ENCODE data around the gene CBLN3. TPM values are rescaled to one million over a fixed set of nuclear protein-coding genes. Genes with fewer than 3 reads are reported as not detected.

The CBLN3 gene
- total RNA-seq, 1 donor from 2014 or later = under 0.01 TPM

GRCh38 chr14:24384169-24384568 lies 45.3 kb downstream of the CBLN3 start:
- Histone ChIP-seq H3K4me1 (ENCODE audit: control insufficient read depth in 3 of 3, insufficient read depth in 3 of 3, low read length in 3 of 3) (no peaks in the 10 kb centered on the region), H3K4me3 (ENCODE audit: low read length in 3 of 3) (no peak overlapping the region), H3K36me3 (ENCODE audit: control insufficient read depth in 3 of 3, insufficient read depth in 3 of 3, low read length in 3 of 3) (no peaks in the 10 kb centered on the region), H3K27ac (ENCODE audit: low read depth, low read length) (no peak overlapping the region), H3K9me3 (ENCODE audit: control insufficient read depth in 3 of 3, low read length in 3 of 3) (no peaks in the 10 kb centered on the region), H3K27me3 (ENCODE audit: control insufficient read depth in 3 of 3, insufficient read depth in 3 of 3, low read length in 3 of 3) (peaks cover 0 to 7% (median 7%) of the 10 kb centered on the region in 3 donors), H3K9ac (ENCODE audit: low read depth in 1 of 3, low read length in 3 of 3) (no peak overlapping the region)

DNA sequence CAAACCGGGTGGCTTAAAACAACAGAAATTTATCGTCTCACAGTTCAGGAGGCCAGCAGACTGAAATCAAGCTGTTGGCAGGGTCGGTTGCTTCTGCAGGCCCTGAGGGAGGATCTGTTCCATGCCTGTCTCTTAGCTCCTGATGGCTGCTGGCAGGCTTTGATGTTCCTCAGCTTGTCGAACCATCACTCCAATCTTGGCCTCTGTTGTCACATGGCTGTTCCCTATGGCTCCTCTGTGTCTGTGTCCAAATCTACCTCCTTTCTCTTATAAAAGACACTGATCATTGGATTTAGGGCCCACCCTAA lies 47.5 kb downstream of the CBLN3 start:
- H3K9ac ChIP-seq (ENCODE audit: low read depth in 1 of 3, low read length in 3 of 3) = no peak overlapping the region
- H3K36me3 ChIP-seq (ENCODE audit: control insufficient read depth in 3 of 3, insufficient read depth in 3 of 3, low read length in 3 of 3) = no peaks in the 10 kb centered on the region
- H3K27ac ChIP-seq (ENCODE audit: low read depth, low read length) = no peak overlapping the region
- H3K4me3 ChIP-seq (ENCODE audit: low read length in 3 of 3) = no peak overlapping the region
- no peaks in the 10 kb centered on the region for H3K9me3 ChIP-seq (ENCODE audit: control insufficient read depth in 3 of 3, low read length in 3 of 3)
- H3K4me1 ChIP-seq (ENCODE audit: control insufficient read depth in 3 of 3, insufficient read depth in 3 of 3, low read length in 3 of 3) = no peaks in the 10 kb centered on the region
- H3K27me3 ChIP-seq (ENCODE audit: control insufficient read depth in 3 of 3, insufficient read depth in 3 of 3, low read length in 3 of 3) = peaks cover 0 to 3% (median 0%) of the 10 kb centered on the region in 3 donors

DNA sequence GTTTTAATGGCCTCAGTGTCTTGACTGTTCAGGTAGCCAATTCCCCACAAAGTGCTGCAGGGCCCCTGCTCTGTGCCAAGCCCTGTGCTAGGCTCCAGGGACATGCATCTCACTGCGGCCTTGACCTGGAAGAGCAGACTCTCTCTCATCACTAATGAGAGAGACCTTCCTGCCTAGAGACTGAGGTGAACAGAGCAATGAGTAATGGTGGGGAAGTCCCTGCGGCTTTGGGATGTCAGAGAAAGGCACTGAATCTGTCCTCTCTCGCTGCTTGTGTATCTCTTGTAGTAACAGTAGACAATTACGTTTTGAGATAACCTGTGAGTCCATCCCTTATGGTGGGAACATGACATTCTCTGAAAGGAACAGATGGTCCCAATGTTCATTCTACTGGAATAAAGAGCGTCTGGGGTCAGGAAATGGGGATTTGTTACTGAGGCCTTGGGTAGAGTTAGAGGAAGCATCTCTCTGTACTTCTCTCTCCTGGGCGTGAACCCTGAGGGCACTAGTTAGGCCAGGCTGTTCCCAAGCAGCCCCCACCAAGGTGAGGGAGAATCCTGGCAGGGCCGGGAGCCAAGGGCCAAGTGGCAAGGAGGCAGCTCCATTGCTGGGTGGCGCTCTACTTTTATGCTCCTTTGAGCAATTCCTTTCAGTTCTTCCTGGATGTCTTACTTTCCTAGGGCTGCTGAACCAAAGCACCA lies 48.0 kb downstream of the CBLN3 start:
- H3K36me3 ChIP-seq (ENCODE audit: control insufficient read depth in 3 of 3, insufficient read depth in 3 of 3, low read length in 3 of 3) = peaks cover 0 to 3% (median 0%) of the 10 kb centered on the region in 3 donors
- no peak overlapping the region for H3K27ac ChIP-seq (ENCODE audit: low read depth, low read length)
- no peak overlapping the region for H3K4me3 ChIP-seq (ENCODE audit: low read length in 3 of 3)
- H3K9ac ChIP-seq (ENCODE audit: low read depth in 1 of 3, low read length in 3 of 3) = no peak overlapping the region
- H3K9me3 ChIP-seq (ENCODE audit: control insufficient read depth in 3 of 3, low read length in 3 of 3) = no peaks in the 10 kb centered on the region
- H3K4me1 ChIP-seq (ENCODE audit: control insufficient read depth in 3 of 3, insufficient read depth in 3 of 3, low read length in 3 of 3) = no peaks in the 10 kb centered on the region
- H3K27me3 ChIP-seq (ENCODE audit: control insufficient read depth in 3 of 3, insufficient read depth in 3 of 3, low read length in 3 of 3) = peaks cover 0 to 3% (median 0%) of the 10 kb centered on the region in 3 donors

DNA sequence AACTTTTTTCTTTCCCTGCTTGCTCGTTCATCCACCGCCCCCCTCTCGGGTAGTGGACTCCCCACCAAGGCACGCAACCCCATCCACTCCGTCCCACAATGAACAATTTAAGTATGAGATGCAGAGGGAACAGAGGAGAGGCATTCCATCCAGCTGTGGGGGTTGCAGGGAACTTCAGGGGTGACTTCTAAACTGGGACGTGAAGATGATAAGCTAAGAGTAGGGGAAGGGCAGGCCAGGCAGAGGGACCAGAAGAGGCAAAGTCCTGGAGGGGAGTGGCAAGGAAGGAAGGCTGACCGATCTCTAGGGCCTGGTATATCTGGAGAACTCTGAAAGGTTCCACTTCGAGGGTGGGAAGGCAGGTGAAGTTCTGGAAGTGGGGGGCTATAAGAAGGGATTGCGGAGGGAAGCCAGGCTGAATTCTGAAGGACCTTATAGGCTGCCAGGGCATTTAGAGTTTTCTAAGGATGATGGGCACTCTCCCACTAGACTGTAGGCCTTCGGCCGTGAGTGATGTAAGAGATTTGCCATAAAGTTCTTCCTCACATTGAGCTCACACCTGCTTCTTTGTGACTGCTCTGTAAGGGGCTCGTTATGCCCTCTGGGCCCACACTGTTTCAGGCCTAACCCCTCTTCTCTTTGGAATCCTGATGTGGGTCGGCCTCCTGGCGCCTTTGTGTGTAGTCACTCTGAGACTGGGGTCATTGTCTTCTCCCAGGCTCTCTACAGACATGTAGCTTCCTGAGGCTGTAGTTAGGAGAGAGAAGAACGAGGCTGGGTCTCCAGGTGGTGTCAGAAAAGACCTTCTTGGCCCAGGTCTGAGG lies 49.3 kb downstream of the CBLN3 start:
- Histone ChIP-seq H3K36me3 (ENCODE audit: control insufficient read depth in 3 of 3, insufficient read depth in 3 of 3, low read length in 3 of 3) (peaks cover 0 to 3% (median 0%) of the 10 kb centered on the region in 3 donors), H3K4me3 (ENCODE audit: low read length in 3 of 3) (no peak overlapping the region), H3K9me3 (ENCODE audit: control insufficient read depth in 3 of 3, low read length in 3 of 3) (no peaks in the 10 kb centered on the region), H3K4me1 (ENCODE audit: control insufficient read depth in 3 of 3, insufficient read depth in 3 of 3, low read length in 3 of 3) (no peaks in the 10 kb centered on the region), H3K27ac (ENCODE audit: low read depth, low read length) (no peak overlapping the region), H3K27me3 (ENCODE audit: control insufficient read depth in 3 of 3, insufficient read depth in 3 of 3, low read length in 3 of 3) (peaks cover 0 to 6% (median 3%) of the 10 kb centered on the region in 3 donors), H3K9ac (ENCODE audit: low read depth in 1 of 3, low read length in 3 of 3) (no peak overlapping the region)

GRCh38 chr14:24378981-24379906 lies 50.2 kb downstream of the CBLN3 start:
- Histone ChIP-seq H3K4me1 (ENCODE audit: control insufficient read depth in 3 of 3, insufficient read depth in 3 of 3, low read length in 3 of 3) (no peaks in the 10 kb centered on the region), H3K27ac (ENCODE audit: low read depth, low read length) (no peak overlapping the region), H3K27me3 (ENCODE audit: control insufficient read depth in 3 of 3, insufficient read depth in 3 of 3, low read length in 3 of 3) (peaks cover 0 to 8% (median 3%) of the 10 kb centered on the region in 3 donors)

GRCh38 chr14:24378327-24378726 lies 51.1 kb downstream of the CBLN3 start:
- H3K9me3 ChIP-seq (ENCODE audit: control insufficient read depth in 3 of 3, low read length in 3 of 3) = no peaks in the 10 kb centered on the region
- peaks cover 0 to 3% (median 0%) of the 10 kb centered on the region in 3 donors for H3K36me3 ChIP-seq (ENCODE audit: control insufficient read depth in 3 of 3, insufficient read depth in 3 of 3, low read length in 3 of 3)
- no peaks in the 10 kb centered on the region for H3K4me1 ChIP-seq (ENCODE audit: control insufficient read depth in 3 of 3, insufficient read depth in 3 of 3, low read length in 3 of 3)
- peaks cover 0 to 8% (median 0%) of the 10 kb centered on the region in 3 donors for H3K27me3 ChIP-seq (ENCODE audit: control insufficient read depth in 3 of 3, insufficient read depth in 3 of 3, low read length in 3 of 3)
- no peak overlapping the region for H3K27ac ChIP-seq (ENCODE audit: low read depth, low read length)
- H3K4me3 ChIP-seq (ENCODE audit: low read length in 3 of 3) = no peak overlapping the region
- no peak overlapping the region for H3K9ac ChIP-seq (ENCODE audit: low read depth in 1 of 3, low read length in 3 of 3)

More at GRCh38 chr14:24378981-24379906, 50.2 kb downstream of the CBLN3 start:
- Histone ChIP-seq H3K9ac (ENCODE audit: low read depth in 1 of 3, low read length in 3 of 3) (no peak overlapping the region), H3K9me3 (ENCODE audit: control insufficient read depth in 3 of 3, low read length in 3 of 3) (no peaks in the 10 kb centered on the region), H3K36me3 (ENCODE audit: control insufficient read depth in 3 of 3, insufficient read depth in 3 of 3, low read length in 3 of 3) (peaks cover 0 to 3% (median 0%) of the 10 kb centered on the region in 3 donors), H3K4me3 (ENCODE audit: low read length in 3 of 3) (no peak overlapping the region)

DNA sequence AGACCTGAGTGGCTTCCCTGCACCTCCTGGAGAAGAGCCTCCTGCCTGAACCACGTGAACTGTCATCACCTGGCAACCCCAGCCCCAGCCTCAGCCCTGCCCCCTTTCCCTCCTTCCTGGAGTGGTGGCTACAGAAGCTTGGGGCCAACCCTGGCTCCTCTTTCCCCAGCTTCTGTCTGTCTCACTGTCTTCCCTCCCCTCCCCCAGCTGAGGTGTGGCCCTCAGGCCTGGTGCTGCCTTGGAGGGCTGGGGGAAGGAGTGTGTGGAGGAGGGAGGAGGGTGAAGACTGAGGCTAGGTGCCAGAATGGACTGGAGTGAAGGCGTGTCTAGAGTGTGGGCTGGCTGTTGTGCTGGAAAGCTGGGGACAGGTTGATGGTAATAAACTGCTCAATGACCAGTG lies 51.8 kb downstream of the CBLN3 start:
- Histone ChIP-seq H3K4me1 (ENCODE audit: control insufficient read depth in 3 of 3, insufficient read depth in 3 of 3, low read length in 3 of 3) (peaks cover 0 to 4% (median 0%) of the 10 kb centered on the region in 3 donors), H3K9ac (ENCODE audit: low read depth in 1 of 3, low read length in 3 of 3) (no peak overlapping the region), H3K36me3 (ENCODE audit: control insufficient read depth in 3 of 3, insufficient read depth in 3 of 3, low read length in 3 of 3) (peaks cover 0 to 5% (median 4%) of the 10 kb centered on the region in 3 donors), H3K27ac (ENCODE audit: low read depth, low read length) (no peak overlapping the region), H3K9me3 (ENCODE audit: control insufficient read depth in 3 of 3, low read length in 3 of 3) (no peaks in the 10 kb centered on the region), H3K4me3 (ENCODE audit: low read length in 3 of 3) (no peak overlapping the region), H3K27me3 (ENCODE audit: control insufficient read depth in 3 of 3, insufficient read depth in 3 of 3, low read length in 3 of 3) (peaks cover 0 to 8% (median 0%) of the 10 kb centered on the region in 3 donors)

DNA sequence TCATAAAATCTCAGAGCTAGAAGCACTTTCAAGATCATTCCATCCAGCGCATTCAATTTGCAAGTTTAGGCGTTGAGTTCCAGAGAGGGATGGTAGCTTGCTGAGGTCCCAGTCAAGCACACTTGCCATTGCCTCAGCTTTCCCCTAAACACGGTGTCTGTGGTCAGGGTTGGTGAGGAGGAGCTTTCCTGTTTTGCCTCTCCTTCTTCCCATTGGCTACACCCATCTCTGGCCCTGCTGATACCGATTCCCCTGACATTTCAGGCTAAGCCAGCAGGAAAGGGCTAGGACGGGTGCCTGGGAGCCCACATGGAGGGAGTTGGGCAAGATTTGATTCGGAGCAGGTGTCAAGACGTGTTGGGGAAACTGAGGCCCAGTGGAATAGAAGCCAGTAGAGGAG lies 52.3 kb downstream of the CBLN3 start:
- no peak overlapping the region for H3K9ac ChIP-seq (ENCODE audit: low read depth in 1 of 3, low read length in 3 of 3)
- peaks cover 0 to 8% (median 0%) of the 10 kb centered on the region in 3 donors for H3K27me3 ChIP-seq (ENCODE audit: control insufficient read depth in 3 of 3, insufficient read depth in 3 of 3, low read length in 3 of 3)
- H3K4me1 ChIP-seq (ENCODE audit: control insufficient read depth in 3 of 3, insufficient read depth in 3 of 3, low read length in 3 of 3) = peaks cover 0 to 7% (median 0%) of the 10 kb centered on the region in 3 donors
- no peak overlapping the region for H3K4me3 ChIP-seq (ENCODE audit: low read length in 3 of 3)
- no peaks in the 10 kb centered on the region for H3K9me3 ChIP-seq (ENCODE audit: control insufficient read depth in 3 of 3, low read length in 3 of 3)
- peaks cover 0 to 5% (median 4%) of the 10 kb centered on the region in 3 donors for H3K36me3 ChIP-seq (ENCODE audit: control insufficient read depth in 3 of 3, insufficient read depth in 3 of 3, low read length in 3 of 3)
- no peak overlapping the region for H3K27ac ChIP-seq (ENCODE audit: low read depth, low read length)

All from skeletal muscle tissue (tissue), 4 donors.